ENCODE data around the gene MTA2. TPM values are rescaled to one million over a fixed set of nuclear protein-coding genes. Genes with fewer than 3 reads are reported as not detected.

MTA2 gene
- total RNA-seq, 1 experiment from 2014 or later: 193 TPM

DNA sequence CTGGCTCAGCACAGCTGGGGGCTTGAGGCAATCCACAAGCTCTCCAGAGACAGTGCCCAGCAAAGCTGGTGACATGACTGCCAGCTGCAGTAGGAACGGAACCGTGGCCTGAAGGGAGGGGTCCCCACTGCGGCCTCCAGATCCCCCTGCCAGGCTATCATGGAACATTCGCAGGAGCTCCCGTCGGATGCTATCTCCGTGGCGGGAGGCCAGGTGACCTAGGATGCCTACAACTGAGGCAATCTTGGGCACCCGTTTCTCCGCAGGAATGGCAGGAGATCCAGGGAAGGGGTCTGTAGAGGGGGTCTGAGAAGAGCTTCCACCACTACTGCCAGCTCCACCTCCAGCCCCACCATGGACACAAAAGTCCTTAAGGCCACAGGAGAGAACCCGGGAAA lies 47.3 kb upstream of the MTA2 start:
- ATAC-seq (no peak), DNase-seq (no peak)
- H3K27me3 ChIP-seq (ENCODE audit: low read length): no peaks in the 10 kb centered on the region
- no peaks in the 10 kb centered on the region for H3F3A ChIP-seq (ENCODE audit: low read length, unreplicated experiment)
- H3K4me2 ChIP-seq (ENCODE audit: low read length): no peak overlapping the region
- ChIA-PET CTCF (no interaction called here), POLR2A (ENCODE audit: unreplicated experiment) (interaction anchor here (0.6 kb wide), 1 partner anchor 78 kb away, joined by 5 read pairs; no protein-coding TSS in a partner anchor)
- intact Hi-C loops (cut with micrococcal nuclease): loop anchor here (5.0 kb wide), 1 partner anchor 37 kb away; the partner anchor contains the start of genes EML3 and ROM1
- no peak overlapping the region for H3K27ac ChIP-seq (ENCODE audit: low read length)
- no peak overlapping the region for H2AFZ ChIP-seq (ENCODE audit: low read length)
- no peaks in the 10 kb centered on the region for H3K9me2 ChIP-seq (replicated peaks; ENCODE audit: low read length)
- no peaks in the 10 kb centered on the region for H4K20me1 ChIP-seq (ENCODE audit: low read length)
- TF ChIP-seq EZH2phosphoT487 (IDR thresholded peaks at IDR 0.05; ENCODE audit: borderline replicate concordance, low read length): no peak
- TF ChIP-seq, protein P1, sequence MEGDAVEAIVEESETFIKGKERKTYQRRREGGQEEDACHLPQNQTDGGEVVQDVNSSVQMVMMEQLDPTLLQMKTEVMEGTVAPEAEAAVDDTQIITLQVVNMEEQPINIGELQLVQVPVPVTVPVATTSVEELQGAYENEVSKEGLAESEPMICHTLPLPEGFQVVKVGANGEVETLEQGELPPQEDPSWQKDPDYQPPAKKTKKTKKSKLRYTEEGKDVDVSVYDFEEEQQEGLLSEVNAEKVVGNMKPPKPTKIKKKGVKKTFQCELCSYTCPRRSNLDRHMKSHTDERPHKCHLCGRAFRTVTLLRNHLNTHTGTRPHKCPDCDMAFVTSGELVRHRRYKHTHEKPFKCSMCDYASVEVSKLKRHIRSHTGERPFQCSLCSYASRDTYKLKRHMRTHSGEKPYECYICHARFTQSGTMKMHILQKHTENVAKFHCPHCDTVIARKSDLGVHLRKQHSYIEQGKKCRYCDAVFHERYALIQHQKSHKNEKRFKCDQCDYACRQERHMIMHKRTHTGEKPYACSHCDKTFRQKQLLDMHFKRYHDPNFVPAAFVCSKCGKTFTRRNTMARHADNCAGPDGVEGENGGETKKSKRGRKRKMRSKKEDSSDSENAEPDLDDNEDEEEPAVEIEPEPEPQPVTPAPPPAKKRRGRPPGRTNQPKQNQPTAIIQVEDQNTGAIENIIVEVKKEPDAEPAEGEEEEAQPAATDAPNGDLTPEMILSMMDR (conservative IDR thresholded peaks at IDR 0.05; ENCODE audit: low read depth, low read length): no peak
- no peak for TF ChIP-seq EZH2 (IDR thresholded peaks at IDR 0.05; ENCODE audit: low read length, unreplicated experiment)
- peaks cover 20% of the 10 kb centered on the region; the same call in 1 of the 2 replicates for H3K36me3 ChIP-seq (ENCODE audit: low read depth, low read length)
- peaks cover 21% of the 10 kb centered on the region for H3K4me1 ChIP-seq (ENCODE audit: insufficient read depth, low read length)
- no peak overlapping the region for H3K4me3 ChIP-seq (ENCODE audit: low read length)
- no TSS peak for BruUV-seq (replicated peaks)
- peaks cover 51% of the 10 kb centered on the region for H3K79me2 ChIP-seq (ENCODE audit: low read length)
- H3K9ac ChIP-seq (ENCODE audit: low read length): no peak overlapping the region
- no peaks in the 10 kb centered on the region for H3K9me3 ChIP-seq (ENCODE audit: low read length)

DNA sequence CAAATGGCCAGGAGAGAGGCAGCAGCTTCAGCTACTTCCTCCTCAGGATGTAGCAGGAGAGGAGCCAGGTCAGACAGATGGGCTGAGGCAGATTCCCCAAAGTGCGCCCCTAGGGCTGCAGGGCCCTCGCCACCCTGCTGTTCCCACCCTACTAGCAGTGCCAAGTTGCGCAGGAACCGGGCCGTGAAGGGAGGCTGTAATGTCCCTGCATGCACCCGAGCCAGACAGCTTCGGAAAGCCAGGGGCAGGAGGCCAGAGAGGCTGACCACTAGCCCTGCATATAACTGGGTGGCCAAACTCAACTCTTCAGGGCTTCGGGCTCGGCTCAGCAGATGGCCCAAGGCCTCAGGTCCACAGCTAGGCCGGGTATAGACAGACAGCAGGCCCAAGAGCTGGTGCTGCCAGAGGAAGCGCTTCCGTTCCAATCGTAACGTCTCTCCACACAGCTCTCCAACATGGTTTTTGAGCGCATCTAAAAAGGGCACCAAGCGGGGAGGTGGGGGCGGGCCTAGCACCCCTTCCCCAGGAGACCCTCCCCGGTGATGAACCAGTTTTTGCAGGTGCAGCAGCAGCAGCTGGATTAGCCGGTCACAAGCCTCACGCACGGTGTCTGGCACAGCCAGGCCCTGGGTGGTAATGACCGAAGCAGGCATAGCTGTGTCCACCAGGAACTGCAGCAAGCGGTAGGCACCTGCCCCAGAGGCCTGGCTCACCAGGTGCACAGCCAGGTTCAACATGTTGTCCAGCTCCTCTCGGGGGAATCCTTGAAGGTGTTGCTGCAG lies 46.7 kb upstream of the MTA2 start:
- no peaks in the 10 kb centered on the region for H3K27me3 ChIP-seq (ENCODE audit: low read length)
- no peaks in the 10 kb centered on the region for H3K9me3 ChIP-seq (ENCODE audit: low read length)
- ChIA-PET POLR2A (ENCODE audit: unreplicated experiment) (no interaction called here), CTCF (no interaction called here)
- no peaks in the 10 kb centered on the region for H4K20me1 ChIP-seq (ENCODE audit: low read length)
- intact Hi-C loops (cut with micrococcal nuclease): loop anchor here (5.0 kb wide), 1 partner anchor 36 kb away; the partner anchor contains the start of genes EML3 and ROM1
- H3K36me3 ChIP-seq (ENCODE audit: low read depth, low read length): peaks cover 25% of the 10 kb centered on the region
- H3K4me1 ChIP-seq (ENCODE audit: insufficient read depth, low read length): peaks cover 21% of the 10 kb centered on the region
- H3K27ac ChIP-seq (ENCODE audit: low read length): no peak overlapping the region
- no peaks in the 10 kb centered on the region for H3F3A ChIP-seq (ENCODE audit: low read length, unreplicated experiment)
- ATAC-seq: no peak
- H3K4me2 ChIP-seq (ENCODE audit: low read length): no peak overlapping the region
- peaks cover 57% of the 10 kb centered on the region for H3K79me2 ChIP-seq (ENCODE audit: low read length)
- H3K9ac ChIP-seq (ENCODE audit: low read length): no peak overlapping the region
- TF ChIP-seq EZH2phosphoT487 (IDR thresholded peaks at IDR 0.05; ENCODE audit: borderline replicate concordance, low read length) (no peak), EZH2 (IDR thresholded peaks at IDR 0.05; ENCODE audit: low read length, unreplicated experiment) (no peak)
- TF ChIP-seq, protein P1 (conservative IDR thresholded peaks at IDR 0.05; ENCODE audit: low read depth, low read length): no peak
- no peak for DNase-seq
- no peaks in the 10 kb centered on the region for H3K9me2 ChIP-seq (replicated peaks; ENCODE audit: low read length)
- no peak overlapping the region for H2AFZ ChIP-seq (ENCODE audit: low read length)
- H3K4me3 ChIP-seq (ENCODE audit: low read length): no peak overlapping the region
- no TSS peak for BruUV-seq (replicated peaks)

DNA sequence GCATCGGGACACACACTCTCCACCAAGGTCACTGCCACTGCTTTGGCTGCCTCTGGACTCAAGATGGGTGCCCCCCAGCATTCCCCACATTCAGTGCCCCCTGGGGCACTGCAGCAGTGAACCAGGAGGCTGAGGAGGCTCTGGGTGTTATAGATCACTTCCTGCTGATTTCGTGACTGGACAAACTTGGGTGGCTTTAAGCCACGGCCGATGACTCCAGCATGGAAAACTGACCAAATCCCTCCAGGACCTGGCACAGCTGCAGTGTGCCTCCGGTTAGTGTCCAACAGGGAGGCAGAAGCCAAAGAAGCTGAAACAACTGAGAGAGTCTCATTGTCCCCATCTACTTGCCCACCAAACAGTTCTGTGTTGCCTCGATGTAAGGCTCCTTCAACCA lies 45.9 kb upstream of the MTA2 start:
- Histone ChIP-seq H3K4me2 (ENCODE audit: low read length) (no peak overlapping the region), H3K27me3 (ENCODE audit: low read length) (no peaks in the 10 kb centered on the region), H3K9ac (ENCODE audit: low read length) (no peak overlapping the region), H3K4me3 (ENCODE audit: low read length) (no peak overlapping the region), H4K20me1 (ENCODE audit: low read length) (no peaks in the 10 kb centered on the region), H3K9me3 (ENCODE audit: low read length) (no peaks in the 10 kb centered on the region), H3K4me1 (ENCODE audit: insufficient read depth, low read length) (peaks cover 21% of the 10 kb centered on the region), H3K79me2 (ENCODE audit: low read length) (peaks cover 59% of the 10 kb centered on the region), H3K9me2 (replicated peaks; ENCODE audit: low read length) (no peaks in the 10 kb centered on the region), H3K36me3 (ENCODE audit: low read depth, low read length) (peaks cover 29% of the 10 kb centered on the region), H3F3A (ENCODE audit: low read length, unreplicated experiment) (no peaks in the 10 kb centered on the region), H3K27ac (ENCODE audit: low read length) (no peak overlapping the region), H2AFZ (ENCODE audit: low read length) (no peak overlapping the region)
- ATAC-seq (no peak), DNase-seq (no peak)
- intact Hi-C loops (cut with micrococcal nuclease): loop anchor here (5.0 kb wide), 1 partner anchor 35 kb away; the partner anchor contains the start of genes EML3 and ROM1
- ChIA-PET CTCF (no interaction called here), POLR2A (ENCODE audit: unreplicated experiment) (no interaction called here)
- TF ChIP-seq EZH2phosphoT487 (IDR thresholded peaks at IDR 0.05; ENCODE audit: borderline replicate concordance, low read length): no peak
- TF ChIP-seq, protein P1 (conservative IDR thresholded peaks at IDR 0.05; ENCODE audit: low read depth, low read length): no peak
- no peak for TF ChIP-seq EZH2 (IDR thresholded peaks at IDR 0.05; ENCODE audit: low read length, unreplicated experiment)
- no TSS peak for BruUV-seq (replicated peaks)

Data from PC-3 (cell line).